ENCODE measurements around the gene RPL3. TPM values are rescaled to one million over a fixed set of nuclear protein-coding genes. Genes with fewer than 3 reads are reported as not detected.

The RPL3 gene
- total RNA-seq, 1 donor from 2014 or later = 355 TPM

GRCh38 chr22:39308614-39309363 lies 10.6 kb downstream of the RPL3 start:
- intact Hi-C loops (cut with DNase I) = loop anchor here (2.0 kb wide), 1 partner anchor 138 kb away; no protein-coding TSS in a partner anchor
- DNase-seq (ENCODE audit: missing footprints) (peak; percentile 76), ATAC-seq (peak; percentile 51)

- intact Hi-C loops (cut with DNase I) = no loop called here
- ATAC-seq = peak; percentile 14
- DNase-seq (ENCODE audit: missing footprints) = peak; percentile 81
These were observed 12.7 kb downstream of the RPL3 start for GRCh38 chr22:39306456-39307361.

GRCh38 chr22:39303892-39304671 lies 15.3 kb downstream of the RPL3 start:
- intact Hi-C loops (cut with DNase I) = no loop called here
- DNase-seq (ENCODE audit: missing footprints) (peak; percentile 18), ATAC-seq (no peak)

- peak; percentile 23 for DNase-seq (ENCODE audit: missing footprints)
- intact Hi-C loops (cut with DNase I) = no loop called here
- no peak for ATAC-seq
These were observed 16.1 kb downstream of the RPL3 start for GRCh38 chr22:39303358-39303757.

GRCh38 chr22:39302431-39302960 lies 16.9 kb downstream of the RPL3 start:
- intact Hi-C loops (cut with DNase I) = no loop called here
- ATAC-seq (no peak), DNase-seq (ENCODE audit: missing footprints) (peak; percentile 3)

GRCh38 chr22:39301926-39302325 lies 17.5 kb downstream of the RPL3 start:
- intact Hi-C loops (cut with DNase I) = no loop called here
- DNase-seq (ENCODE audit: missing footprints) = no peak
- ATAC-seq = no peak

- peak; percentile 5 for DNase-seq (ENCODE audit: missing footprints)
- intact Hi-C loops (cut with DNase I) = no loop called here
- ATAC-seq = no peak
These were observed 18.3 kb downstream of the RPL3 start for GRCh38 chr22:39301108-39301507.

GRCh38 chr22:39300186-39300830 lies 19.1 kb downstream of the RPL3 start:
- ATAC-seq (peak; percentile 68), DNase-seq (ENCODE audit: missing footprints) (peak; percentile 77)
- intact Hi-C loops (cut with DNase I) = no loop called here

GRCh38 chr22:39299829-39300178 lies 19.6 kb downstream of the RPL3 start:
- intact Hi-C loops (cut with DNase I) = no loop called here
- DNase-seq (ENCODE audit: missing footprints) (peak; percentile 50), ATAC-seq (peak; percentile 42)

- DNase-seq (ENCODE audit: missing footprints) (peak; percentile 39), ATAC-seq (no peak)
- intact Hi-C loops (cut with DNase I) = no loop called here
These were observed 21.0 kb downstream of the RPL3 start for GRCh38 chr22:39298241-39298987.

- intact Hi-C loops (cut with DNase I) = no loop called here
- no peak for ATAC-seq
- peak; percentile 37 for DNase-seq (ENCODE audit: missing footprints)
These were observed 21.8 kb downstream of the RPL3 start for GRCh38 chr22:39297490-39298240.

GRCh38 chr22:39296981-39297489 lies 22.4 kb downstream of the RPL3 start:
- ATAC-seq = no peak
- DNase-seq (ENCODE audit: missing footprints) = peak; percentile 72
- intact Hi-C loops (cut with DNase I) = no loop called here

- DNase-seq (ENCODE audit: missing footprints) (peak; percentile 31), ATAC-seq (no peak)
- intact Hi-C loops (cut with DNase I) = no loop called here
These were observed 22.9 kb downstream of the RPL3 start for GRCh38 chr22:39296535-39296934.

GRCh38 chr22:39294571-39295468 lies 24.6 kb downstream of the RPL3 start:
- intact Hi-C loops (cut with DNase I) = loop anchor here (5.0 kb wide), 1 partner anchor 53 kb away; the partner anchor contains the start of gene PDGFB
- ATAC-seq = no peak
- DNase-seq (ENCODE audit: missing footprints) = peak; percentile 50

GRCh38 chr22:39293766-39294368 lies 25.6 kb downstream of the RPL3 start:
- ATAC-seq (no peak), DNase-seq (ENCODE audit: missing footprints) (peak; percentile 11)
- intact Hi-C loops (cut with DNase I) = loop anchor here (5.0 kb wide), 1 partner anchor 52 kb away; the partner anchor contains the start of gene PDGFB

Measured in Right ventricle myocardium inferior (tissue), 1 donor.